Endothelial cell of umbilical vein (primary cell): Measurements from ENCODE around the gene PPY. TPM values are rescaled to one million over a fixed set of nuclear protein-coding genes. Genes with fewer than 3 reads are reported as not detected.

ENCODE experiments used
- BruUV-seq: library from RNA; stranded (reverse); fragments of 400-500 nt; replicated peaks from 2 replicates; lab custom pipeline; 2021; lab: Mats Ljungman, UMichigan
- CTCF ChIA-PET: fragments of 300-600, 350-600 bp; sonication (Branson Sonifier 250); formaldehyde crosslinking; loops from one replicate; lab custom pipeline; 2021; ENCODE audit warnings: antibody characterized with exemption, inconsistent platforms; lab: Charles Lee
- POLR2A ChIA-PET: fragments of 300-600, 350-600 bp; sonication (Branson Sonifier 250); formaldehyde crosslinking; loops from one replicate; lab custom pipeline; 2021; ENCODE audit warnings: antibody characterized with exemption, inconsistent platforms; lab: Charles Lee
- DNase-seq: peaks from one replicate; pipeline ENCODE4 v3.0.0-alpha.2; 2011; ENCODE audit warnings: low read depth, low spot score
- FAIRE-seq: peaks from 2 replicates; lab custom pipeline; 2011; peaks lifted over from hg19 to GRCh38; lab: Jason Lieb, UNC
- H2AFZ ChIP-seq: 2 replicates; pipeline ENCODE4 v1.6.0; 2012; ENCODE audit warnings: low read depth, low read length, control low read depth, inconsistent platforms
- H3K27ac ChIP-seq: 2 replicates; pipeline ENCODE4 v1.5.1; 2011; ENCODE audit warnings: low read depth, mild to moderate bottlenecking, control low read depth, low read length, moderate library complexity; ENCODE audit not compliant: insufficient read depth
- H3K27me3 ChIP-seq, 2 experiments: 2 replicates each; pipeline versions ENCODE4 v1.6.0 to v1.6.1; 2011; ENCODE audit warnings: low read length in 2 of 2, mixed read lengths in 1 of 2; ENCODE audit not compliant: control insufficient read depth in 2 of 2, insufficient read depth in 2 of 2
- H3K36me3 ChIP-seq, 2 experiments: 2 replicates in 1 of 2; 3 replicates in 1 of 2; pipeline ENCODE4 v1.5.1; 2011; ENCODE audit warnings: low read length in 2 of 2, mild to moderate bottlenecking in 1 of 2, moderate library complexity in 1 of 2; ENCODE audit not compliant: control insufficient read depth in 2 of 2, insufficient read depth in 2 of 2; ENCODE audit errors: extremely low read depth in 1 of 2
- H3K4me1 ChIP-seq: 3 replicates; pipeline ENCODE4 v1.5.1; 2011; ENCODE audit warnings: mild to moderate bottlenecking, low read length; ENCODE audit not compliant: control insufficient read depth, insufficient read depth; ENCODE audit errors: extremely low read depth
- H3K4me2 ChIP-seq: 2 replicates; pipeline ENCODE4 v1.6.1; 2011; ENCODE audit warnings: low read length, control low read depth, mixed read lengths; ENCODE audit not compliant: insufficient read depth
- H3K4me3 ChIP-seq, 3 experiments: fragments of 200-600 bp in 1 of 3; sonication (generic), shearing (Covaris generic) in 1 of 3; replicated peaks in 1 of 3; 2 replicates each; pipeline ENCODE4 v1.5.1; 2011 to 2016; ENCODE audit warnings: control low read depth in 3 of 3, low read length in 3 of 3, mild to moderate bottlenecking in 2 of 3, inconsistent platforms in 1 of 3, low read depth in 1 of 3, moderate library complexity in 1 of 3; ENCODE audit not compliant: insufficient read depth in 1 of 3
- H3K79me2 ChIP-seq: 2 replicates; pipeline ENCODE4 v1.6.0; 2012; ENCODE audit warnings: low read length, inconsistent platforms; ENCODE audit not compliant: control insufficient read depth, insufficient read depth
- H3K9ac ChIP-seq: replicated peaks from 2 replicates; pipeline ENCODE3; 2011; ENCODE audit warnings: low read length, control low read depth; ENCODE audit not compliant: insufficient read depth; ENCODE audit errors: extremely low read depth
- H3K9me1 ChIP-seq: replicated peaks from 3 replicates; pipeline ENCODE4 v1.6.0; 2011; ENCODE audit warnings: mild to moderate bottlenecking, low read length; ENCODE audit not compliant: control insufficient read depth, insufficient read depth; ENCODE audit errors: extremely low read depth
- H3K9me3 ChIP-seq: replicated peaks from 2 replicates; pipeline ENCODE4 v1.5.1; 2012; ENCODE audit warnings: low read length, inconsistent platforms; ENCODE audit not compliant: control insufficient read depth, insufficient read depth
- H4K20me1 ChIP-seq: replicated peaks from 2 replicates; pipeline ENCODE3; 2011; ENCODE audit warnings: mild to moderate bottlenecking, low read length; ENCODE audit not compliant: control insufficient read depth, insufficient read depth; ENCODE audit errors: extremely low read depth
- CTCF ChIP-seq, 2 donors: IDR thresholded peaks; 1 replicate in 1 of 2; 2 replicates in 1 of 2; pipeline ENCODE4 v1.5.1; 2011; ENCODE audit warnings: low read length in 2 of 2, mild to moderate bottlenecking in 2 of 2, moderate library complexity in 2 of 2, control low read depth in 1 of 2, inconsistent platforms in 1 of 2, low read depth in 1 of 2; ENCODE audit not compliant: insufficient read depth in 1 of 2; ENCODE audit errors: extremely low read depth in 1 of 2
- EZH2 ChIP-seq: IDR thresholded peaks from 2 replicates; pipeline ENCODE4 v1.6.1; 2012; ENCODE audit warnings: borderline replicate concordance, low read depth, mild to moderate bottlenecking, moderate library complexity, low read length, inconsistent platforms; ENCODE audit not compliant: severe bottlenecking
- FOS ChIP-seq: IDR thresholded peaks from 2 replicates; pipeline ENCODE4 v1.6.1; 2011; ENCODE audit warnings: mild to moderate bottlenecking, low read length, moderate library complexity, borderline replicate concordance; ENCODE audit not compliant: insufficient read depth
- GATA2 ChIP-seq: IDR thresholded peaks from 2 replicates; pipeline ENCODE4 v1.7.0; 2011; ENCODE audit warnings: low read depth, mild to moderate bottlenecking, moderate library complexity, mixed read lengths, low read length; ENCODE audit not compliant: insufficient read length, insufficient read depth
- JUN ChIP-seq: IDR thresholded peaks from 2 replicates; pipeline ENCODE4 v1.6.1; 2011; ENCODE audit warnings: borderline replicate concordance, low read depth; ENCODE audit not compliant: insufficient read length, insufficient read depth
- MAX ChIP-seq: IDR thresholded peaks from 2 replicates; pipeline ENCODE4 v1.6.1; 2011; ENCODE audit not compliant: insufficient read depth, insufficient read length
- MYC ChIP-seq: IDR thresholded peaks from one replicate; pipeline ENCODE4 v1.6.1; 2011; ENCODE audit warnings: mild to moderate bottlenecking, low read depth, low read length
- POLR2A ChIP-seq: IDR thresholded peaks from 2 replicates; pipeline ENCODE4 v1.6.1; 2012; ENCODE audit warnings: low read depth, mild to moderate bottlenecking, control low read depth, low read length
- POLR2AphosphoS5 ChIP-seq: IDR thresholded peaks from 2 replicates; pipeline ENCODE4 v1.6.1; 2012; ENCODE audit warnings: low read depth, mild to moderate bottlenecking, control low read depth, low read length, moderate library complexity; ENCODE audit not compliant: insufficient read depth
- dilution Hi-C: fragments of 300-500 bp; cut with MboI; formaldehyde crosslinking; loops from one replicate; pipeline ENCODE4 v1.15.0; 2019; ENCODE audit warnings: low sequenced_read_pairs; ENCODE audit not compliant: extremely low pct_ligation_motif_present
- intact Hi-C: fragments of 100-400 bp; cut with micrococcal nuclease; formaldehyde crosslinking; loops from one replicate; pipeline ENCODE4 v1.10.0; 2022
- polyA plus RNA-seq, 4 experiments: library from polyadenylated mRNA; depleted of rRNA in 3 of 4; stranded (reverse) in 3 of 4; unstranded in 1 of 4; fragments of >200 nt; gene quantifications; 2 replicates each; pipeline versions ENCODE4 v1.2.1 to v1.2.3, GENCODE V29; 2011 to 2012; ENCODE audit warnings: missing spikeins in 1 of 4
- total RNA-seq: library from RNA; stranded (reverse); gene quantifications from 2 replicates; pipeline ENCODE4 v1.2.3, GENCODE V29; 2021

PPY gene
- total and polyA plus RNA-seq, 2 donors (not counting 3 experiments of a cell fraction or from before 2014, with no cell fraction given), result not detected

- no peak overlapping the region for H3K4me2 ChIP-seq
- DNase-seq (no peak), FAIRE-seq (no peak)
- no peak for TF ChIP-seq GATA2
- TF ChIP-seq FOS, result no peak
- TF ChIP-seq EZH2, result no peak
- TF ChIP-seq MYC, result no peak
- no peak for TF ChIP-seq CTCF (IDR thresholded peaks at IDR 0.05; ENCODE audit: extremely low read depth in 1 of 2, insufficient read depth in 1 of 2, low read depth in 1 of 2, low read length in 2 of 2)
- TF ChIP-seq JUN, result no peak
- TF ChIP-seq POLR2AphosphoS5, result no peak
- no peak for TF ChIP-seq POLR2A
- no peak for TF ChIP-seq MAX
- H2AFZ ChIP-seq, result no peak overlapping the region
- peaks cover 4% of the 10 kb centered on the region for H3K4me1 ChIP-seq
- CTCF ChIA-PET, result interaction anchor here (0.7 to 1.8 kb wide), 4 partner anchors 21 to 145 kb away, joined by 3 to 6 read pairs (median 4); partner anchors contain the start of gene HDAC5
- no peaks in the 10 kb centered on the region for H3K79me2 ChIP-seq
- peaks cover 22 to 24% of the 10 kb centered on the region in 2 experiments for H3K27me3 ChIP-seq
- intact Hi-C loops, result no loop called here
- H4K20me1 ChIP-seq, result no peaks in the 10 kb centered on the region
- POLR2A ChIA-PET, result no interaction called here
- no peak overlapping the region for H3K27ac ChIP-seq
- BruUV-seq, result no TSS peak
- H3K9me3 ChIP-seq, result no peaks in the 10 kb centered on the region
- H3K36me3 ChIP-seq, result no peaks in the 10 kb centered on the region
- H3K9me1 ChIP-seq, result no peaks in the 10 kb centered on the region
- no peak overlapping the region for H3K9ac ChIP-seq
- H3K4me3 ChIP-seq, result no peak overlapping the region
- dilution Hi-C loops, result no loop called here
Observed at GRCh38 chr17:43979011-43979410, 36.7 kb upstream of the PPY start.
